Measurements from ENCODE around the gene AUTS2. TPM values are rescaled to one million over a fixed set of nuclear protein-coding genes. Genes with fewer than 3 reads are reported as not detected.

The AUTS2 gene
- total RNA-seq, 1 experiment from 2014 or later = 4.2 TPM

DNA sequence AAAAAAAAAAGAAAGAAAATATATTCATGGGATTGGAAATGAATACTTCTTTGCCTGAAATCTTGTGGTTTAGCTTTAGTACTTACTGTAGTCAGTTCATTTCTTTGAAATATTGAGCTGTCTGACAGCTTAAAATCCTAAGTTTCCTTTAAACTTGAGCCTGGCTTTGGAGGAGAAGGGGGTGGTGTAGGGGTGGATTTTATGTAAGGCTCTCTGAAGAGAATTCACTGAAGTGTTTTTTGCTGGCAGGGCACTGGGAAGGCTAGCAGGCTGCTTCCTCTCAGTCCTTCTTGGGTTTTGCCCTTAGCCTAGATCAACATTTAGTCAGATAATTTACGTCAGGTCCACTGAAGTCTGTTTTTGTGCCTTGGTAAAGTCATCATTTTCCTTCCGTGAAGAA lies 516.5 kb downstream of the AUTS2 start:
- no peak for DNase-seq (ENCODE audit: low spot score)

DNA sequence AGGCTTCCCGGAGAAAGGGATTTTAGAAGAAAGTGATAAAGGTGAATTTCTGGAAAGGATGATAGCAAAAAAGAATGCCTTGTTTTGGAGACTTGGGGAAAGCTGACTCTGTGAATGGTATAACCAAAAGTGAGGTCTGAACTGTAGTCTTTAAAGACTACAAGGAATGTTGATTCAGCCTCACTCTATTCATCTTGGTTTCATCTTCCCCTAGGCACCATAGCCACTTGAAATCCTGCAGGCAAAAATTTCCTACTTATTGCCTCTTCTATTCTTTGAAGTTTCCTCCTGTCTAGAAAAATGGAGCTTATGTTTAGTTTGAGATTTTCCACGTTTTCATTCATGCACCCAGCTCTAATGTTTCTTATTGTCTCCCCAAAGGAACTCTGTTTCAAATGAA lies 518.0 kb downstream of the AUTS2 start:
- DNase-seq (ENCODE audit: low spot score) = no peak

DNA sequence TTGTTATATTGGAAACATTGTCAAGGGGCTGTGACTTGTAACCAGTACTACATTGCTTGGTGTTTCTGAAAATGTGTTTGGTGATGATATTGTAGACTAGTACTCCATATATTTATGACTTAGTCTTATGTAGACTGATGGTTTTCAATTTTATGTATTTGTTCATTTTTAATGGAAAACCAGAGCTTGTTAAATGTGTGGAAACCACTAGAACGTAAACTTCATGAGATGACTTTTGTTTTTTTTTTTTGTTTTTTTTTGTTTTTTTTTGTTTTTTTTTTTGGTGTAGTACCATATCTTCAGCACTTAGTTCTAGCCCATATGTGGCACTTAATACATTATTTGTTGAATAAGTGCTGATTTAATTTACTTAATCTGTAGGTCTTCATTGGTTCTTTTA lies 518.6 kb downstream of the AUTS2 start:
- no peak for DNase-seq (ENCODE audit: low spot score)

DNA sequence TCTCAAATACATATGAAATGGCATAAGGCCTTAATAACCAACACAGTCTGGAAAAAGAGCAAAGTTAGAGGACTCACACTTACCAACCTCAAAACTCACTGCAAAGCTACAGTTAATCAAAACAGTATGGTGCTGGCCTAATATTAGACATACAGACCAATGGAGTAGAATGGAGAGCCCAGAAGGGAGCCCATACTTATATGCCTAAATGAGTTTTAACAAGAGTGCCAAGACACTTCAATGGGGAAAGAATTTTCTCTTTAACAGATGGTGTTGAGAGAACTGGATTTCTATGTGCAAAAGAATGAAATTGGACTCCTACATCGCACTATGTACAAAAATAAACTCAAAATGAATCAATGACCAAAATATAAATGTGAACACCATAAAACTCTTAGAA lies 522.6 kb downstream of the AUTS2 start:
- no peak for DNase-seq (ENCODE audit: low spot score)

DNA sequence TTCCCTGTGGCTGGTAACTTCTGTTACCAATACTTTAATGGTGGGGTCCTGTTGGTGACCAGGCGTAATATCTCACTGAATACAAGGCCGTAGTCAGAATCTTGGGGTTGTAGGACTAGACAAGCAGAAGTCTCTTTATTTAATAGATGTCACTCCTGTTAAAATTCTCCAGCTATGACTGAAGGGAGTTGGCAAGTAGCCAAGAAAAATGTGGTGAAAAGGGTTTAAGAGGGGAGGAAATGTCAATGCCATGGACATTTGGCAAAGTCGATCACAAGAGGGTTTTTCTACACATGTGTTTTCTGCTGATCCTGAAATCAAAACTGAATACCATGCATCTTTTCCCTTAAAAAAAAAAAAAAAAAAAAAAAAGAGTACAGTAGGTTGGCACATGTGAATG lies 533.5 kb downstream of the AUTS2 start:
- no peak for DNase-seq (ENCODE audit: low spot score)

GRCh38 chr7:70132226-70132851 lies 534.1 kb downstream of the AUTS2 start:
- DNase-seq (ENCODE audit: low spot score) = no peak

GRCh38 chr7:70132852-70133690 lies 534.8 kb downstream of the AUTS2 start:
- no peak for DNase-seq (ENCODE audit: low spot score)

GRCh38 chr7:70134029-70134770 lies 535.9 kb downstream of the AUTS2 start:
- DNase-seq (ENCODE audit: low spot score) = no peak

DNA sequence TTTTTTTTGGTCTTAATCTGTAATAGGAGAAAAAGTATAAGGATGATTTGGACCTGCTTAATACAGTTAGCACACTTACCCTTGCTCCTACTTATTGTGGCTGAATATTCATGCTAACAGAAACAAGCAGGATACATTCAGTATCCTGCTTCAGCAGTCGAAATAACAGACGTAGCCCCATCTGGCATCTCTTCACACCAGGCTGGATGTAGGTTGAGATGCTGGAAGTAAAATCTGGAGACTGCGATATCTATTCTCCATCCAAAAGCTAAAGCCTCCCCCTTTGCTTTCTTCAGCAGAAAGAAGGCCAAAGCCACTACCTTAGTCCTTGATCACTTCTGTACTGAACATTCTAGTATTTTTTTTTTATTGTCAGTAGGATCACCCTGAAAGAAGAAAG lies 537.4 kb downstream of the AUTS2 start:
- DNase-seq (ENCODE audit: low spot score) = no peak

- no peak for DNase-seq (ENCODE audit: low spot score)
These were observed 538.9 kb downstream of the AUTS2 start for GRCh38 chr7:70137126-70137525.

DNA sequence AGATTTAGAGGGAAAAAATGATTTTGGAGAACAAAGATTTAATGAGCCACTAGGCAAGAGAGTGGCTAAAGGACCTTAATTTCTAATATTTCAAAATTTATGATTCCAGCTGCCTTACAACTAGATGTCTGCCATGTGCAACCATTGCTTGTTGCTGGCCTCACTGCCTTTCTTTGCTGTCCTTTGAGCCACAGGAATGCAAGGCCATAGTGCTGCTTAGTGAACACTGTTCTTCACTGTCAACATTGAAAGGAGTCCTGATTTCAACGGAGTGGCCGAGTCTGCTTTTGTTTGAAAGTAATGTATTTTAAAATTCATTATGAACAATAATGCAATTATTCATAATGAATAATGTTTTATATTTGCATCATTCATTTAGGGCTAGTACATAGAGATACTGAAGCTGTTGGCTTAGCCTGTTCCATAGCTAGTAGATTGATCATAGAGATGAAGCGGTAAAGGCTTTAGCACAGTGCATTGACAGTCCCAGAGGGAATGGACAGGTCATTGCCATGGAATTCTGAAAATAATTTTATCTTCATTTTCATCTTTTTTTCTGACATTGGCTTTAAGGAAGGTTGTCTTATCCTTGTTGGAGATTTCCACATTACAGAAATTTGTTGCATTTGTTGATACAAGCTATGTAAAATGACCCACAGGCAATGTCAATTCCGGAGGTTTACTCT lies 544.1 kb downstream of the AUTS2 start:
- no peak for DNase-seq (ENCODE audit: low spot score)

- DNase-seq (ENCODE audit: low spot score) = no peak
These were observed 545.1 kb downstream of the AUTS2 start for GRCh38 chr7:70143075-70144044.

DNA sequence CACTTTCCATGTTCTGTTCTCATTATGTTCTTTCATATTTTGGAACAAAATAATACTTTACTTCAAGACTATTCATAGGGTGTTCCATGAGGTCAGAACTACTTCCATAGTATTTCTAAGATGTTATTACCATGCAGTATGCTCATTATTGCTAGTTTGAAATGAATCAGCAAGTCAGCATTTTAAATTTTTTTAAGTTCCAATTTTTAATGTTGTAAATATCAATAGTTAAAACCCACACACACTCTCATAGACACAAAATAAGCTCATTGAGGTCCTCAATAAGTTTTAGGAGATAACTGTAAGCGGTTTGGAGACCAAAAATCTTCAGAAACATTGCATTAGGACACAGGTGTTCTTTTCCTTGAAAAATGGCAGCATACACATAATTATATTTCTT lies 550.7 kb downstream of the AUTS2 start:
- DNase-seq (ENCODE audit: low spot score) = no peak

DNA sequence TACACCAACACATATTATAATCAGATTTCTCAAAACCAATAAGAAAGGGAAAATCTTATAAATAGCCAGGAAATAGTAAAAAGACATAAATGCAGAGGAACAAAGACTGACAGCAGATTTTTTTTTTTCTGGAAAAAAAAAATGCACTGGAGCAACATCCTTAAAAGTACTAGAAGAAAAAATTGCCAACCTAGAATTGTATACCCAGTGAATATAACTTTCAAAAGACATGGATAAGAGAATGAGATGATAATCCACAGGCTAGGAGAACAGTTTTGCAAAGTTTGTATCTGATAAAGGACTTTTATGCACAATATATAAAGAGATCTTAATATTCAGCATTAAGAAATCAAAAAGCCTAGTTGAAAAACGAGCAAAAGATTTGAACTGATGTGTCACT lies 554.0 kb downstream of the AUTS2 start:
- DNase-seq (ENCODE audit: low spot score) = no peak

DNA sequence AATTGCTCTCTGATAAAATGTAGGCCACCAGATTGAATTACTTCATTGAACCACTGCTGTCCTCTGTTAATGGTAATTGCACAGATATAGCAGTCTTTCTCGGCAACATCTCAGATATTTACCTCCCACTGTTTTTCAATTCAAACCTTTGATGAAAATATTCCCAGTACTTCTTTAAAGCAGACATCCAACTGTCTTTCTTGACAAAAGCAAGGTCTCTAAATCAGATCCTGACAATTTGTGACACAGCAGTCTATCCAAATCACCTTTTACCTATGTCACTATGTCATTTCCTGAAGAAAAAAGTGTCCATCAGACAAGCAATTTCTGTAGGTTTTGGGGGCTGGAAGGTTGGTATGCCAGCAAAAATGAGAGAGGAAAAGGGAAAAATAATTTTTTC lies 555.7 kb downstream of the AUTS2 start:
- no peak for DNase-seq (ENCODE audit: low spot score)

- DNase-seq (ENCODE audit: low spot score) = no peak
These were observed 556.4 kb downstream of the AUTS2 start for GRCh38 chr7:70154521-70155180.

DNA sequence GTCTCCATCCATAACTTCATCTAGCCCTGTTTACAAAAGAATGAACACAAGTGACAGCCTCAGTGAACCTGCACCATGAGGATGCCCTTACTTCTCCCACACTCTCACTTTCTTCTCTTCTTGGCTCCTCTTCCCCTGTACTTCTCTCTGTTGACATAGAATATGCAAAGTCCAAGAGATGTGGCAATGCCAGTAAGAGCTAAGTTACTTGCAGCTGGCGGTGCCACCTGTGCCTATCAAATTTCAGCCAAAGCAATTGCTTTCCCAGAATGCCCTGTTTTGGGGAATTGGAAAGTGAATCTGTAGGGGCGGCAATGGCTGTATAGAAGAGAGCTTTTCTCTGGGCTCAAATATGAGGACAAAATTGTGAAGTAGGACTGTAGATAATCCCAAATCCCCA lies 557.8 kb downstream of the AUTS2 start:
- DNase-seq (ENCODE audit: low spot score) = no peak

GRCh38 chr7:70159121-70159520 lies 560.8 kb downstream of the AUTS2 start:
- no peak for DNase-seq (ENCODE audit: low spot score)

GRCh38 chr7:70165477-70166170 lies 567.3 kb downstream of the AUTS2 start:
- no peak for DNase-seq (ENCODE audit: low spot score)
